GM10266 (cell line): ENCODE measurements around the gene WTAP.
"Not testable (repeated sequence)": the region's sequence is repeated elsewhere in the genome, so short reads cannot be mapped to it uniquely, and the experiment has no call there.

ENCODE experiments used
- DNase-seq: peaks from one replicate; pipeline ENCODE4 v3.0.0; 2012; ENCODE audit errors: extremely low spot score
- CTCF ChIP-seq: IDR thresholded peaks from 2 replicates; pipeline ENCODE4 v1.5.1; 2012; ENCODE audit warnings: mild to moderate bottlenecking, low read depth; ENCODE audit not compliant: control insufficient read depth, insufficient read depth; ENCODE audit errors: missing control alignments

The WTAP gene

GRCh38 chr6:159724778-159725177 lies 2.5 kb upstream of the WTAP start:
- TF ChIP-seq CTCF = no peak
- DNase-seq = no peak

- not testable (repeated sequence) for DNase-seq
Observed at GRCh38 chr6:159725208-159725607, 2.1 kb upstream of the WTAP start.

GRCh38 chr6:159726255-159726917 lies 920 bp upstream of the WTAP start:
- no peak for DNase-seq

GRCh38 chr6:159727717-159728445 lies 575 bp downstream of the WTAP start:
- peak; percentile 58 for DNase-seq
- no peak for TF ChIP-seq CTCF

More at GRCh38 chr6:159726255-159726917, 920 bp upstream of the WTAP start:
- TF ChIP-seq CTCF = no peak

GRCh38 chr6:159728531-159728964 lies 1.2 kb downstream of the WTAP start:
- DNase-seq = no peak
- TF ChIP-seq CTCF = no peak

GRCh38 chr6:159729598-159730331 lies 2.5 kb downstream of the WTAP start:
- peak; percentile 35 for DNase-seq
- no peak for TF ChIP-seq CTCF

- DNase-seq = no peak
- no peak for TF ChIP-seq CTCF
Observed at GRCh38 chr6:159730332-159730676, 3.0 kb downstream of the WTAP start.

- not testable (repeated sequence) for DNase-seq
Observed at GRCh38 chr6:159732550-159732949, 5.2 kb downstream of the WTAP start.

- DNase-seq = not testable (repeated sequence)
Observed at GRCh38 chr6:159733395-159733794, 6.1 kb downstream of the WTAP start.
